HG03565 (cell line): ENCODE results near the gene SIL1.

Experiments used
- ATAC-seq: cut with Tn5 transposase; IDR thresholded peaks from one replicate; pipeline ENCODE4 v1.9.1; 2021; ENCODE audit warnings: mild to moderate bottlenecking, moderate library complexity; ENCODE audit not compliant: unreplicated experiment

Gene SIL1

DNA sequence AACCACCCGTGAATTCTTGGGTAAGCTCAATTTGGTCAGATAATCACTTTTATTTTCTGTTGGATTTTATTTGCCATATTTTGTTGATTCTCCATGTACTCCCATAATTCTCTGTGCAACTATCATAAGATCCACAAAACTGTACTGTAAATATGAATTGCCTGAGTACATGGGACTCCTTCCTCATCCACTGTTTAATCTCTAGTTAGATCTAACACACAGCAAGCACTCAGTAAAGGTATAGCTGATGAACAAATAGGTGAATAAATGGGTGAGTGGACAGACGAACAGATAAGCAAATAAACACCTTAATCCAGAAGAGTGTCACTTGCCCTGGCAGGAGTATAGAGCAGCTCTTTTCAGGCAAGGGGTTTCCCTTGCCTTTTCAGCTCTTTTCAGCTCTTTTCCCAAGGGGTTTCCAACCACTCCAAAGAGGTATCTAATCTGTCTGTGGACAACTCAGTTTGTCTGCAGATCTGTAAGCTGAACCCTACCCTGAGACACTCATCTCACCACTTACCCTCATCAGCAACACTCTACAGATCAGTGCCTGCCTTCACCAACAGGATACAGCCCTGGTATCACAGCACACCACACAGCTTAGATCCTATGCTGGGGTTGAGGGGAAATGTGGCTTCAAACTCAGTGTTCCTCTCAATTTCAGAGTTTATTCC lies 51.2 kb downstream of the SIL1 start:
- ATAC-seq, result peak; percentile 41

- no peak for ATAC-seq
These were observed 56.5 kb downstream of the SIL1 start for GRCh38 chr5:139141446-139142204.

DNA sequence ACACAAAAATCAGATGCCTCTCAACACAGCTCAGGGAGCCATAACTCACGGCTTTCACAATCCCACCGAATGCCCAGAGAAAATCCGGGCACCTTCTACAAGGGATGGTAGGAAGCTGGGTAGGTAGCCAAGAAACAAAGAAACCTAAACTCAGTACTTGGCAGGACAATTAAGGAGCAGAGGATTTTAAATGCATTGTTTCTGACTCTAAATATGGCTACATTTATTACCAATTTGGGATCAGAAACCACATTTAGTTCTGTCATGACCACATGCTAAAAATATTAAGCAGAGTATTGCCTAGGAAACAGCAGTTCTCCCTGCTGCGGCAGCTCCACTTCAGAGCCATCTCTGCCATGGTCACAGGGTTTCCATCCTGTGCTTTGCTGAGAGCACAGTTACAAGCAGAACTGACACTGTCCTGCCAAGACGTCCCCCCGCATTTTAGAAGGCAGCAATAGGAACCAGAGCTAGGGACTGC lies 57.5 kb downstream of the SIL1 start:
- ATAC-seq, result no peak

- ATAC-seq, result no peak
These were observed 59.4 kb downstream of the SIL1 start for GRCh38 chr5:139138809-139139208.

DNA sequence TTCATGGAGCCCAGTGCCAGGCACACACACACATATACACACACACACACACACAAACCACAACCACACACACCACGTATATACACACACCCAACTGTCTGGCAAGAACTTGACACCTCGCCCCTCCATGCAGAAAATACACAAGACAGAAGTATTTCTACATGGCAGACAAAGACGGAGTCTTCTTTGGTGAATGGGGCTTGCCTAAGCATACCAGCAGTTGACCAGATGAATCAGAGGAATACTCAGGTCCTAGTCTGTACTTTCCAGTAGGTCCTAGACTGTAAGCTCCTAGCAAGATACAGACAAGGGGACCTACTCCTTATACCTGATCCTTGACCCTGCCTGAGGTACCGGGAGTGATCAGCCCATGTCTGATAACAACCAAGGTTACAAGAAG lies 60.1 kb downstream of the SIL1 start:
- ATAC-seq, result no peak

GRCh38 chr5:139137697-139138096 lies 60.5 kb downstream of the SIL1 start:
- no peak for ATAC-seq

- ATAC-seq, result no peak
These were observed 63.3 kb downstream of the SIL1 start for GRCh38 chr5:139134906-139135305.

DNA sequence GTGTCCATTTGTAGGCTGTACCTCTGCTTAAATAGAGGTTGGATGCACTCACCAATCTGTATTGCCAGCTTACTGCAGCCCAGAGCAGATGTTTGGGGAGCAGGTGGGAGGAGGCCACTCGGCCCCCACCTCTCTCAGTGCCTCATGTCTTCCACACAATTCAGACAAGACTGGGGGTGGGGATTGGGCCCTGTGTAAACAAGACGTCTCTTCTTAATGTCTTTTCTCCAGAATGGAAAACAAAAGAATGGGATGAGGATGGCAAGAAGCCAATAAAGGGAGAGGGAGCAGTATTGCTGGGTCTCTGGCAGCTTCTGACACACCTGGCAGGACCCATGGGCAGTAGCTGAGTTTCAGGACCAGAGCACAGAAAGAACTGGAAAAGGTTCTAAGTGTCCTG lies 64.9 kb downstream of the SIL1 start:
- ATAC-seq, result no peak

GRCh38 chr5:139132515-139132914 lies 65.7 kb downstream of the SIL1 start:
- ATAC-seq, result no peak

DNA sequence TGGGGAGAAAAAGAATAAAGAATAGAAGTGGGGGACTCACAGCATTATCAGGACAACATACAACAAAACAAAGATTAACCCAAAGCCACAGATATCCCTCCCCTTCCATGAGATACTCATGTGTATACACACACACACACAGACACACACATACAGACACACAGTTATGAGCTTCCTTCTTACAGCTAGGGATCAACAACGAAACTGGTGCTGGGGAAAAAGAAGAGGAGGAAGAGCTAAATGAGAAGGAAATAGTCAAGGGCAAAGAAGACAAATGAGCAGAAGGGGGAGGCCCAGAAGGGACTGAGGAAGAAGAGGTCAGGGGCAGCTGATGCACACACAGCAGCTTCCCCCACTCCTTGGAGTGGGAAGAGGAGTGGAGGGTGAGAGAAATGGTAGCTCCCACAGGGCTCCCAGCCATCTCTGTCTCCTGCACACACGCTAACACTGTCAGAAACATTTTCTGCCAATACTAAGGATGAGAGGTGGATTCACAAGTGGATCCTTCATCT lies 66.2 kb downstream of the SIL1 start:
- no peak for ATAC-seq

DNA sequence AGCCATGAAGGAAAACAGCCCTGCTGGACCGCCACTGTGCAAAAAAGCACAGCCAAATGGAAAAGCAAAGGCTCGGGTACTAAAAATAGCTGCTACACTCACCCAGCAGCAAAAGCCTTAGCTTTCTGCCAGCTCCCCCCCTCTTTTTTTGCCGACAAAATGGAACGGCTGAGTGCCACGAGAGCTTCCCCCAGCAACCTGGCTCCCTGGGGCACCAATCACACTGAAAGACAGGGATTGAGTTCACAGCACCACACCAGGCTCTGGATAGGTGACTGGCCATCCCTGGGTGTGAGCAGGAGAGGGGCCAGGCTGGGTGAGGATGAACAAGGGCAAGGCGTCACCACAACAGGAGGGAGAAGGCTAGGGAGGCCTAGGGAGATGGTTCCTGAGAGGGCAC lies 66.7 kb downstream of the SIL1 start:
- ATAC-seq, result no peak

DNA sequence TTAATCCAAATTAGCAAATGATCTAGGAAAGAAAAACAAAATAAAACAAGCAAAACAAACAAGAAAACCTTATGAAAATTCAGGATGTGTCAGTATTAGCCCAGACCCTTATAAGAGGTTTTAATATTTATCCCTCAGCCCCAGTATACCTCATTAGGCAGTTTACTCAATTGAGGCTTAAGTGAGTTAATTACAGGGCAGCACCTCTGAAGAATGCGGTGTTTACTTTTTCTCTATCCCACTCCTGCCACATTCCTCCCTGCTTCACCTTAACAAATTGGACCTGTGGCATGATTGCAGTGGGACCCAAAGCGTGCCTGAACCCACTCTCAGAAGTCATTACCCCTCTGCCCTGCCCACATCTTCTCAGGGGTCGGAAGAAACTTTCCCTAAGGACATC lies 67.1 kb downstream of the SIL1 start:
- no peak for ATAC-seq

DNA sequence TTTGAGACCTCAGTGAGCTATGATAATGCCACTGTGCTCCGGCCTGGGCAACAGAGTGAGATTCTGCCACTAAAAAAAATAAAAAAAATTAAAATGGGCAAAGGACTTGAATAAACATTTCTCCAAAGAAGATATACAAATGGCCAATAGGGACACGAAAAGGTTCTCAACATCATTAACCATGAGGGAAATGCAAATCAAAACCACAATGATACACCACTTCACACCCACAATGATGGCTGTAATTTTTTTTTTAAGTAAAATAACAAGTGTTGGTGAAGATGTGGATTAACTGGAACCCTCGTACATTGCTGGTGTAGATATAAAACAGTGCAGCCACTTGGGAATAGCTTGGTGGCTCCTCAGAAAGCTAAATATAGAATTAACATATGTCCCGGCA lies 68.0 kb downstream of the SIL1 start:
- ATAC-seq, result no peak

- ATAC-seq, result no peak
These were observed 71.5 kb downstream of the SIL1 start for GRCh38 chr5:139126711-139127111.

DNA sequence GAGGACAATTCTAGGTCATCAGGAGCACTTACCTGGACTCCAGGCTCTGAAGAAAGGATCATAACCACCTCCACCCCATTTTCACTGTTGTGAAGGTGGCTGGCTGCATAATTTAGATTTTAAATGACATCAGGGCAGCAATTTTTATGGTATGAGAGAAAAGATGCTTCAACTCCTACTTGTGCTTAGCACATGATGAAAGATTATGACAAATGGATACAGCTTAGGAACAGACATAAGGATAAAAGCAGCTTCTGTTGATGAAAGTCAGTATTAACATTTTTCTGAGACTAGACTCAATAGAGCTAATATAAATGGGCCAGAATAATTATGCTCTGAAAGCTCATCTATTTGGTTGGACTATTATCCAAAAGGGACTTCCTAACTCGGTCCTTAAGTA lies 72.2 kb downstream of the SIL1 start:
- ATAC-seq, result no peak

GRCh38 chr5:139124774-139125520 lies 73.2 kb downstream of the SIL1 start:
- no peak for ATAC-seq

DNA sequence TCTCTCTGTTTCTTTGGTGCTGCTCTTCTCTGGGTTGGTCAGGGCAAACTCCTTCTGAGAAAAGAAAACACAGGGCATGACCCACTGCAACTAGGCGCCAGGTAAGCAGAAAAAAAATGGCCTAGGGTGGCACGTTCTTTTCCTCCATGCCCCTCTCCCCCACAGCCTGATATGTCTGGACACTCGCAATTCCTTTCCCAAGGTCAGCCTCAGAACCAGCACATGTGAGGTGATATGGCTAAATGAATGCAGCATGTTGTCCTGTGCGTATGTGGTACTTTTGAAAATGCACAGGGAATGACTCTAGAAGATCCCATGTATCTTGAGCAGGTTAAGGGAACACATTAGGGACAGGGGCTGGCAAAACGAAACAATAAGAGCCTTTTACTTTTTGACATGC lies 77.0 kb downstream of the SIL1 start:
- ATAC-seq, result no peak

GRCh38 chr5:139120521-139120920 lies 77.6 kb downstream of the SIL1 start:
- no peak for ATAC-seq

GRCh38 chr5:139118804-139119203 lies 79.4 kb downstream of the SIL1 start:
- no peak for ATAC-seq

DNA sequence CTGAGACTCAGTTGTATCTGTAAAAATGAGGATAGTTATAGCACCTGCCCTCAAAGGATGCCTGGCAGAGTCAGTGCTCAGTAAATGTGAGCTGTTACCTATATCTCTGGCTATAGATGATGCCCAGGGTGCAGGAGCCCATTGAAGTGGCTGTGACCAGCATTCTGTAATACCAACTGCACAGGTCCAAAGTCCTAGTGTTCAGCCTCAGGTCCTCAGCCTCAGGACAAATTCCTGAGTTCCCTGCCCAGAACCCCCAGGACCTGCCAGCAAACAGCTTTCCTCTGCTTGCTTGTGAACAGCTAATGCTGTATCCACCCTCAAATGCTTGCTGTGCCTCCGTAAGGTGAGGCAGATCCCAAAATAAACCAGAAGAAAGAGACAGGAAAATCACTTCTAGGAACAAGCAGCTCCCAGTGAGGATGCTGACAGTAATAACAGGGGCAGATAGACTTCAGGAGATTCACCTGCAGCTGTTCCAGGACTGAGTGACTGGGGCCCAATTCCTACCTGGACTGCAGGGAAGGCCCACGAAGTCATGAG lies 80.8 kb downstream of the SIL1 start:
- no peak for ATAC-seq

DNA sequence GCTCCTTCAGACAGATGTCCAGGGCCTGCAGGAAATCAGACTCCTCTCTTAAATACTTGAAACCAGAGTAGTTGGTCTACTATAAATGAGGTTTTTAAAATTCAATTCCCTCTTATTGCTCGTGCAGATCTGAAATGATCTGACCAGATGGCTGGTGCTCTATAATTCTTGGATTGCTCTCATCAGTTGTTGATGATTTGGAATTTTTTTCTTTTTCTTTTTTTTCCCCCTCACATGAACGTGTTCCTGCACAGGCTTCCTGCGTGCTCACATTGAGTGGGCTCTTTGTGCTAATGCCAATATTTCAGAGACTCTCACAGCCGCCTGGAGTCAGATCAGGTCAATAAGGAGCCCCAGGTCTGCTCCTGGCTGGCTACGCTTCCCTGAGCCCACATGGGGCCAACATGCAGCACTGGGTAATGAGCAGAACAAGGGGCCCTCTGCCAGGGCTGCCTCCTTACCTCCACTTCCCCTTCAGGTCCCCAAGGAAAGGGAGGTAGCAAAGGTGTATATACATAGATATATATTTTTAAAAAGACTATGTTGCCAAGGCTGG lies 82.0 kb downstream of the SIL1 start:
- ATAC-seq, result no peak
